ENCODE data around the gene CAMK4.
"Not testable (repeated sequence)": the region's sequence is repeated elsewhere in the genome, so short reads cannot be mapped to it uniquely, and the experiment has no call there.

The CAMK4 gene

GRCh38 chr5:111349429-111349828, 125.2 kb downstream of the CAMK4 start:
- no peak overlapping the region for H3K4me3 ChIP-seq (ENCODE audit: low read depth, low read length)
- no peak for DNase-seq (ENCODE audit: low read depth)
- TF ChIP-seq, protein P1, sequence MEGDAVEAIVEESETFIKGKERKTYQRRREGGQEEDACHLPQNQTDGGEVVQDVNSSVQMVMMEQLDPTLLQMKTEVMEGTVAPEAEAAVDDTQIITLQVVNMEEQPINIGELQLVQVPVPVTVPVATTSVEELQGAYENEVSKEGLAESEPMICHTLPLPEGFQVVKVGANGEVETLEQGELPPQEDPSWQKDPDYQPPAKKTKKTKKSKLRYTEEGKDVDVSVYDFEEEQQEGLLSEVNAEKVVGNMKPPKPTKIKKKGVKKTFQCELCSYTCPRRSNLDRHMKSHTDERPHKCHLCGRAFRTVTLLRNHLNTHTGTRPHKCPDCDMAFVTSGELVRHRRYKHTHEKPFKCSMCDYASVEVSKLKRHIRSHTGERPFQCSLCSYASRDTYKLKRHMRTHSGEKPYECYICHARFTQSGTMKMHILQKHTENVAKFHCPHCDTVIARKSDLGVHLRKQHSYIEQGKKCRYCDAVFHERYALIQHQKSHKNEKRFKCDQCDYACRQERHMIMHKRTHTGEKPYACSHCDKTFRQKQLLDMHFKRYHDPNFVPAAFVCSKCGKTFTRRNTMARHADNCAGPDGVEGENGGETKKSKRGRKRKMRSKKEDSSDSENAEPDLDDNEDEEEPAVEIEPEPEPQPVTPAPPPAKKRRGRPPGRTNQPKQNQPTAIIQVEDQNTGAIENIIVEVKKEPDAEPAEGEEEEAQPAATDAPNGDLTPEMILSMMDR (conservative IDR thresholded peaks at IDR 0.05; ENCODE audit: low read depth, low read length): no peak

GRCh38 chr5:111353035-111353434, 128.9 kb downstream of the CAMK4 start:
- peak; percentile 27 for DNase-seq (ENCODE audit: low read depth)
- TF ChIP-seq, protein P1 (conservative IDR thresholded peaks at IDR 0.05; ENCODE audit: low read depth, low read length): no peak
- H3K4me3 ChIP-seq (ENCODE audit: low read depth, low read length): no peak overlapping the region

- not testable (repeated sequence) for DNase-seq (ENCODE audit: low read depth); H3K4me3 ChIP-seq (ENCODE audit: low read depth, low read length)
Measured at GRCh38 chr5:111358726-111359125, 134.5 kb downstream of the CAMK4 start.

GRCh38 chr5:111360173-111360572, 136.0 kb downstream of the CAMK4 start:
- DNase-seq (ENCODE audit: low read depth): no peak
- TF ChIP-seq, protein P1 (conservative IDR thresholded peaks at IDR 0.05; ENCODE audit: low read depth, low read length): no peak
- no peak overlapping the region for H3K4me3 ChIP-seq (ENCODE audit: low read depth, low read length)

DNA sequence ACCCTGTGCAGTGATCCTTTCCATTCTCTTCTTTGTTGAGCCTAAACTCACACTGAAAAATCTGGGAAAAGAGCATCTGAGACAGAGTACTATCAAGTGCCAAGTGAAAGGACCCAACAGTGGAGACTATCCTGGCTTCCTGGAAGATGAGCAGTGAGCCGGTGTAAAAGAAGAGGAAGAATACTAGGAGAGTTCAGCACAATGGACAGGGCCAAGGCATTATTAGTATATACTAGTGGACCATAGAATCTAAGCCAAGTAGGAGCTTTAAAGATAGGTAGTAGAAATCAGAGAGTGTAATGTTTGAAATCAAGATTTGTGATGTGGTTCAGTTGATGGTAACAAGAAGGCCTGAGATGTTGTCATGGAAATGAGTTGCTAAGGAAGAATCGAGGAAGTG, 140.8 kb downstream of the CAMK4 start:
- TF ChIP-seq, protein P1 (conservative IDR thresholded peaks at IDR 0.05; ENCODE audit: low read depth, low read length): no peak
- no peak overlapping the region for H3K4me3 ChIP-seq (ENCODE audit: low read depth, low read length)
- DNase-seq (ENCODE audit: low read depth): peak; percentile 28

- H3K4me3 ChIP-seq (ENCODE audit: low read depth, low read length): no peak overlapping the region
- TF ChIP-seq, protein P1 (conservative IDR thresholded peaks at IDR 0.05; ENCODE audit: low read depth, low read length): no peak
- no peak for DNase-seq (ENCODE audit: low read depth)
Measured at GRCh38 chr5:111366388-111366787, 142.2 kb downstream of the CAMK4 start.

GRCh38 chr5:111367115-111367514, 142.9 kb downstream of the CAMK4 start:
- DNase-seq (ENCODE audit: low read depth): no peak
- H3K4me3 ChIP-seq (ENCODE audit: low read depth, low read length): no peak overlapping the region
- TF ChIP-seq, protein P1 (conservative IDR thresholded peaks at IDR 0.05; ENCODE audit: low read depth, low read length): no peak

DNA sequence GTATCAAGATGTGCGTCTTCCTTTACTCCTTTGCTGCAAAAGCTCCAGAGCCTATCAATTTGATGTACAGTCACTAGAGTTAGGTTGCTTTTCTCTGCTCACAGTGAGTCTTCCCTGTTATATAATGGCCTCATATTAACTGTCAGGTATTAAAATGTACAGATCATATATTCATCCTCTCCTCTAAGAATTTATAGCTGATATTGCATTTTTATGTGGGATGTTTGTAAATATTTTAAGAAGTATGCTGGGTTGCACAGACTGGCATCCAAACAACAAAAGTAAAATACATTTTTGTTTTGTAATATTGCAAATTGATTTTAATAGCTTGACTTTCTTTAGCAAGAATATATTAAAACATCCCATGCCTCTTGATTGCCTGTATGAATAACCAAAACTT, 148.6 kb downstream of the CAMK4 start:
- DNase-seq (ENCODE audit: low read depth): no peak
- TF ChIP-seq, protein P1 (conservative IDR thresholded peaks at IDR 0.05; ENCODE audit: low read depth, low read length): no peak
- H3K4me3 ChIP-seq (ENCODE audit: low read depth, low read length): no peak overlapping the region

All from choroid plexus epithelial cell (primary cell).